ENCODE measurements around the gene ARL3.

DNA sequence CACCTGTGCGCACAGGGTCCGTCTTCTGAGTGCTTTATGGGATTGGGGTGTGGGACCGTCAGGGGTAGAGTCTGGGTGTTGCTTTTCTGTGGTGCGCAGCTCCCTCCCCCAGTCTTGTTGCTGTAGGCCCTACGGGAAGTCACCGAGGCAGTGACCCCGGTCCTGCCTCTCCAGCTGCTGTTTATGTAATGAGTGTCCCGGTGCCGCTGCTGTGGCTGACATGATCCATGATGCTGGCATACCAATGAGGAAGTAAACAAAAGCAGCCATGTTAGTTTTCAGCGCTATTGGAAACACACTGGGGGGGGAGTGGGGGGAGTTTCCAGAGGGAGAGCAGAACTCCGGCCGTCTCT lies 68.8 kb downstream of the ARL3 start:
- TF ChIP-seq, protein P1, sequence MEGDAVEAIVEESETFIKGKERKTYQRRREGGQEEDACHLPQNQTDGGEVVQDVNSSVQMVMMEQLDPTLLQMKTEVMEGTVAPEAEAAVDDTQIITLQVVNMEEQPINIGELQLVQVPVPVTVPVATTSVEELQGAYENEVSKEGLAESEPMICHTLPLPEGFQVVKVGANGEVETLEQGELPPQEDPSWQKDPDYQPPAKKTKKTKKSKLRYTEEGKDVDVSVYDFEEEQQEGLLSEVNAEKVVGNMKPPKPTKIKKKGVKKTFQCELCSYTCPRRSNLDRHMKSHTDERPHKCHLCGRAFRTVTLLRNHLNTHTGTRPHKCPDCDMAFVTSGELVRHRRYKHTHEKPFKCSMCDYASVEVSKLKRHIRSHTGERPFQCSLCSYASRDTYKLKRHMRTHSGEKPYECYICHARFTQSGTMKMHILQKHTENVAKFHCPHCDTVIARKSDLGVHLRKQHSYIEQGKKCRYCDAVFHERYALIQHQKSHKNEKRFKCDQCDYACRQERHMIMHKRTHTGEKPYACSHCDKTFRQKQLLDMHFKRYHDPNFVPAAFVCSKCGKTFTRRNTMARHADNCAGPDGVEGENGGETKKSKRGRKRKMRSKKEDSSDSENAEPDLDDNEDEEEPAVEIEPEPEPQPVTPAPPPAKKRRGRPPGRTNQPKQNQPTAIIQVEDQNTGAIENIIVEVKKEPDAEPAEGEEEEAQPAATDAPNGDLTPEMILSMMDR (IDR thresholded peaks at IDR 0.05; ENCODE audit: insufficient read depth, low read depth, low read length) = no peak
- no peak for TF ChIP-seq EZH2 (IDR thresholded peaks at IDR 0.05; ENCODE audit: insufficient read depth, low read length)

Measured in astrocyte (in vitro differentiated cells and primary cell).